ENCODE measurements around the gene BCL2A1. TPM values are rescaled to one million over a fixed set of nuclear protein-coding genes. Genes with fewer than 3 reads are reported as not detected.

BCL2A1 gene
- total RNA-seq, 4 donors from 2014 or later, result 3.8 to 21.5 TPM; not detected in 2

DNA sequence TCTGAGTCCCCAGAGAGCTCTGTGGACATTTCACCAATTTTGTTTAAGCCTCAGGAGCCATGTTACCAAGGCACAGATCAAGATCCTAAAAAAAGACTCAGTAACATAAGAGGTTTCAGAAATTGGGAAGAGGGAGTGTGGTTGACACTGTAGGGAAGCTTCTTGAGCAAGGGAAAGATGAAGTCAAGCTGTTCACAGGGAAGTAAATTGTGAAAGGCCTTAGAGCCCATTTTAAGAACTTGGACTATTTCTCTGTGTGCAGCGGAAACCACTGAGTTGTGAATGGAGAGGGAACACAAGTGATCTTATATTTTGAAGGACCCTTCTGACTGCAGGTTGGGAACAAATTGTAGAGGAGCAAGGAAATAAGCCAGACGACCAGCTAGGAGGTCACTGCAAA, 18.7 kb downstream of the BCL2A1 start:
- H3K27ac ChIP-seq, result no peak overlapping the region
- no peak for TF ChIP-seq CTCF (IDR thresholded peaks at IDR 0.05)
- TF ChIP-seq POLR2A (IDR thresholded peaks at IDR 0.05), result no peak

DNA sequence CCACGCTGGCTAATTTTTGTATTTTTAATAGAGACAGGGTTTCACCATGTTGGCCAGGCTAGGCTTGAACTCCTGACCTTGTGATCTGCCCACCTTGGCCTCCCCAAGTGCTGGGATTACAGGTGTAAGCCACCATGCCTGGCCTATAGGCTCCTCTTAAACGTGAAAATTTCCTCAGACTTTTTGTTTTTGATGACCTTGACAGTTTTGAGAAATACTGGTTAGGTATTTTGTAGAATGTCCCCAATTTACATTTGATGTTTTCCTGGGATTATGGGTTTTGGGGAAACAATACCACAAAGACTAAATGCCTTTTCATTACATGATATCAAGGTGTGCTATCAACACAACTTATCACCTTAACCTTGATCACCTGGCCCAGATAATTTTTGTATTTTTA, 20.7 kb downstream of the BCL2A1 start:
- Histone ChIP-seq H3K27ac (no peak overlapping the region), H3K9me3 (no peaks in the 10 kb centered on the region), H3K36me3 (no peaks in the 10 kb centered on the region), H3K4me1 (no peaks in the 10 kb centered on the region), H3K27me3 (no peaks in the 10 kb centered on the region), H3K4me3 (no peak overlapping the region)
- DNase-seq, result no peak
- no peak for TF ChIP-seq CTCF (IDR thresholded peaks at IDR 0.05)
- no peak for TF ChIP-seq POLR2A (IDR thresholded peaks at IDR 0.05)

More for the DNA sequence above, 18.7 kb downstream of the BCL2A1 start:
- Histone ChIP-seq H3K4me3 (no peak overlapping the region), H3K36me3 (no peaks in the 10 kb centered on the region), H3K27me3 (no peaks in the 10 kb centered on the region), H3K9me3 (no peaks in the 10 kb centered on the region), H3K4me1 (no peaks in the 10 kb centered on the region)
- no peak for DNase-seq

- Histone ChIP-seq H3K36me3 (no peaks in the 10 kb centered on the region), H3K27ac (no peak overlapping the region), H3K4me1 (no peaks in the 10 kb centered on the region), H3K27me3 (no peaks in the 10 kb centered on the region), H3K4me3 (no peak overlapping the region), H3K9me3 (no peaks in the 10 kb centered on the region)
- DNase-seq, result no peak
- no peak for TF ChIP-seq CTCF (IDR thresholded peaks at IDR 0.05)
- no peak for TF ChIP-seq POLR2A (IDR thresholded peaks at IDR 0.05)
Measured at GRCh38 chr15:79948761-79949160, 22.2 kb downstream of the BCL2A1 start.

GRCh38 chr15:79948095-79948695, 22.8 kb downstream of the BCL2A1 start:
- no peaks in the 10 kb centered on the region for H3K9me3 ChIP-seq
- no peak for DNase-seq
- no peak for TF ChIP-seq CTCF (IDR thresholded peaks at IDR 0.05)
- TF ChIP-seq POLR2A (IDR thresholded peaks at IDR 0.05), result no peak

DNA sequence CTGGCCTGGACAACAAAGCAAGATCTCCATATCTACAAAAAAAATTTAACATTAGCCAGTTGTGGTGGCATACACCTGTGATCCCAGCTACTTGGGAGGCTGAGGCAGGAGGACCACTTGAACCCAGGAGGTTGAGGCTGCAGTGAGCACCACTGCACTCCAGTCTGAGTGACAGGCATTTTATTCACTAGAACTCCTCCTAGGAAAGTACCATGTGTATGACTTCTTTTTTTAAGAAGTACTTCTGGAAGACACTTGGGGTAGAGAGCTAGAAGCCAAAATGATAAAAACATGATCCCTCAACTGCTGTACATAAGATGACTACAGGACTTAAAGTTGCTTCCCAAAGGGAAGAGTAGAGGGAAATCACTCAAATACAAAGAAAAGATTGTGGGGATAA, 24.0 kb downstream of the BCL2A1 start:
- no peak overlapping the region for H3K27ac ChIP-seq
- no peak for TF ChIP-seq POLR2A (IDR thresholded peaks at IDR 0.05)
- no peak for TF ChIP-seq CTCF (IDR thresholded peaks at IDR 0.05)
- no peaks in the 10 kb centered on the region for H3K4me1 ChIP-seq
- no peaks in the 10 kb centered on the region for H3K36me3 ChIP-seq
- H3K4me3 ChIP-seq, result no peak overlapping the region
- no peaks in the 10 kb centered on the region for H3K27me3 ChIP-seq
- no peaks in the 10 kb centered on the region for H3K9me3 ChIP-seq
- no peak for DNase-seq

More at GRCh38 chr15:79948095-79948695, 22.8 kb downstream of the BCL2A1 start:
- Histone ChIP-seq H3K27me3 (no peaks in the 10 kb centered on the region), H3K27ac (no peak overlapping the region), H3K4me3 (no peak overlapping the region), H3K4me1 (no peaks in the 10 kb centered on the region), H3K36me3 (no peaks in the 10 kb centered on the region)

DNA sequence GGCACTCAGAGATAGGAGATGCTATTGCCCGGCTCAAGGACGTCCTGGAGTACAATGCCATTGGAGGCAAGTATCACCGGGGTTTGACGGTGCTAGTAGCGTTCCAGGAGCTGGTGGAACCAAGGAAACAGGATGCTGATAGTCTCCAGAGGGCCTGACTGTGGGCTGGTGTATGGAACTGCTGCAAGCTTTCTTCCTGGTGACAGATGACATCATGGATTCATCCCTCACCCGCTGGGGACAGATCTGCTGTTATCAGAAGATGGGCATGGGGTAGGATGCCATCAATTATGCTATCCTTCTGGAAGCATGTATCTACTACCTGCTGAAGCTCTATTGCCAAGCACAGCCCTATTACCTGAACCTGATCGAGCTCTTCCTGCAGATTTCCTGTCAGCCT, 26.4 kb downstream of the BCL2A1 start:
- Histone ChIP-seq H3K36me3 (no peaks in the 10 kb centered on the region), H3K27ac (no peak overlapping the region), H3K9me3 (no peaks in the 10 kb centered on the region), H3K4me3 (no peak overlapping the region), H3K27me3 (no peaks in the 10 kb centered on the region), H3K4me1 (no peaks in the 10 kb centered on the region)
- TF ChIP-seq POLR2A (IDR thresholded peaks at IDR 0.05) (no peak), CTCF (IDR thresholded peaks at IDR 0.05) (no peak)
- no peak for DNase-seq
